Small intestine (tissue), 7 donors: Measurements from ENCODE around the gene ABCC2. TPM values are rescaled to one million over a fixed set of nuclear protein-coding genes. Genes with fewer than 3 reads are reported as not detected.
A peak's percentile ranks its signal among the peaks of the same experiment; 100 is the strongest.
"Not testable (repeated sequence)": the region's sequence is repeated elsewhere in the genome, so short reads cannot be mapped to it uniquely, and the experiment has no call there.

ENCODE experiments used
- DNase-seq, 2 donors: peaks; one replicate each; pipeline versions ENCODE4 v3.0.0 to v3.0.0-alpha.2; 2013
- FAIRE-seq: peaks from 2 replicates; lab custom pipeline; 2012; peaks lifted over from hg19 to GRCh38; lab: Jason Lieb, UNC
- H3K27ac ChIP-seq, 3 donors: one replicate each; pipeline ENCODE4 v1.5.1; 2013; ENCODE audit warnings: low read length in 2 of 3, mild to moderate bottlenecking in 2 of 3, control low read depth in 1 of 3, inconsistent platforms in 1 of 3, low read depth in 1 of 3, moderate library complexity in 1 of 3
- H3K27me3 ChIP-seq, 3 donors: one replicate each; pipeline ENCODE4 v1.6.1; 2013; ENCODE audit warnings: low read length in 3 of 3, inconsistent platforms in 1 of 3; ENCODE audit not compliant: control insufficient read depth in 3 of 3, insufficient read depth in 3 of 3
- H3K36me3 ChIP-seq, 3 donors: one replicate each; pipeline ENCODE4 v1.6.1; 2013; ENCODE audit warnings: low read length in 3 of 3, inconsistent platforms in 1 of 3, low read depth in 1 of 3, mild to moderate bottlenecking in 1 of 3, moderate library complexity in 1 of 3; ENCODE audit not compliant: control insufficient read depth in 3 of 3, insufficient read depth in 2 of 3
- H3K4me1 ChIP-seq, 3 donors: one replicate each; pipeline ENCODE4 v1.6.1; 2013; ENCODE audit warnings: low read length in 2 of 3, inconsistent platforms in 1 of 3, low read depth in 1 of 3, mild to moderate bottlenecking in 1 of 3, moderate library complexity in 1 of 3; ENCODE audit not compliant: control insufficient read depth in 3 of 3, insufficient read depth in 2 of 3
- H3K4me3 ChIP-seq, 3 donors: one replicate each; pipeline ENCODE4 v1.5.1; 2013; ENCODE audit warnings: low read length in 3 of 3, control low read depth in 1 of 3, inconsistent platforms in 1 of 3, low read depth in 1 of 3, mild to moderate bottlenecking in 1 of 3, moderate library complexity in 1 of 3
- H3K9me3 ChIP-seq, 2 donors: one replicate each; pipeline ENCODE4 v1.6.1; 2013; ENCODE audit warnings: low read depth in 1 of 2, low read length in 1 of 2; ENCODE audit not compliant: control insufficient read depth in 2 of 2, insufficient read depth in 1 of 2
- WGBS, 3 donors: extraction: QIAGEN DNeasy Blood & Tissue Kit; methylation state at CpG; one replicate each; pipeline ENCODE4 v1.1.7; 2013; 5-methylcytosine and 5-hydroxymethylcytosine counted together
- polyA plus RNA-seq, 4 donors: library from polyadenylated mRNA; stranded (reverse) in 3 of 4; unstranded in 1 of 4; fragments of 200-250 nt in 3 of 4; fragments of 120-200 nt in 1 of 4; gene quantifications; one replicate each; pipeline versions ENCODE4 v1.2.1 to v1.2.3, GENCODE V29; 2013
- donor health status: healthy with polysubstance abuse.
- donor health status: control.
- donor health status: control.
- donor health status: Bipolar disorder and iron deficiency.
- donor health status: healthy.

The ABCC2 gene
- polyA plus RNA-seq, 4 donors, result 5.6 to 91.7 (median 58.6) TPM

DNA sequence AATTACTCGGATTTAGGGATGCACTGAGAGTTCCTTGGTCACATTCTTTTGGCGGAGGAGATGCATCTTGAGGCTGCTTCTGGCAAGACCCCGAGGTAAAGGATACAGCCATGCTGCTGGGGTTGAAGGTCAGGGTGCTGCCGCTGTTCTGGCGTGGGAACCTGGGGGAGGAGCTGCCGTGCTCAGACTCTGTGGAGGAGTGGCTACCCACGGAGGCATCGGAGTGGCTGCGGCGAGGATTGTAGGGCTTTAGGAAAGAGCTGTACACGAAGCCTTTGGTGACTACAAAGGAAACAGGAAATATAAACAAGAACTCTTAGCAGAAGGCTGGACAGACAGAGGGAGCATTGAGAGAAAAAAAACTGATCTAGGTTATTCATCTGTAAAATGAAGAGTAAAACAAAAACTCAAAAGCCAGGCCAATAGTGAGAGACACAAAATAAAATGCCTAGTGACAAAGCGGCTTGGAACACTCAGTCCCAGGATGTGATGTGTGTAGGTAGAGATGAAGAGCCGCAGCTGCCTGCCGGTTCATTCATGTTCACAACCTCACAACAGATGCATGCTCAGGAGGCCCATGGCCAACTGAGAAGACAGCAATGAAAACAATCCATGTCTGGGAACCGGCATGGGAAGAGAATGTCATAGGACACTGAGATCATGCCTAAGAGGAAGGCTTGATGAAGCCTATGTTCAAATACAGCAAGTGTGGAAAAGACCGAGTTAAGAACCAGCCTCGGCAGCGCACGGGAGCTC lies 97.8 kb downstream of the ABCC2 start:
- no peak for FAIRE-seq
- no peak for DNase-seq
- WGBS, 3 donors, result 71 to 81% (median 73%) methylated on average over 19 of the region's 19 CpGs
- Histone ChIP-seq H3K9me3 (no peaks in the 10 kb centered on the region), H3K4me3 (no peak overlapping the region), H3K27ac (peak overlapping the region in 1 of 3 donors; percentile 45), H3K4me1 (no peaks in the 10 kb centered on the region), H3K36me3 (peaks cover 32 to 80% (median 39%) of the 10 kb centered on the region in 3 donors), H3K27me3 (no peaks in the 10 kb centered on the region)

DNA sequence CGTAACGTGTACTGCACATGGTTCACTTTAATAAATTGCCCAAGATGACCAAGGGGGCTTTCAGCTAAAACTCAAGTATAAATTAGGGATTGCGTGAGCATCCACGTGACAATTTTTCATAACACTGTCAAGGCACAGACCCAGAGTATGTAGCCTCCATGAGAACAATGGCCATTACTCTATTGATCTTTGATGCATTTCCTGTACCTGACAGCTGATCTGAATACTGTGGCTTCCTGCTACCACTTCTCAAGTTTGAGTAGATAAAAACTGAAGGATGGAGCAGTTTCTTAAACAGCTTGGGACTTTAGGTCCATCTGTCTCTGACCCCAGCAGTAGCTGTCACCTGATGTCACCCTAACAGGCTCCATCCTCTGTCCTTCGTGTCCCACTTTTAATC lies 98.9 kb downstream of the ABCC2 start:
- no peak overlapping the region for H3K4me3 ChIP-seq
- no peaks in the 10 kb centered on the region for H3K27me3 ChIP-seq
- H3K27ac ChIP-seq, result no peak overlapping the region
- FAIRE-seq (no peak), DNase-seq (no peak)
- H3K4me1 ChIP-seq, result no peaks in the 10 kb centered on the region
- no peaks in the 10 kb centered on the region for H3K9me3 ChIP-seq
- peaks cover 41 to 87% (median 41%) of the 10 kb centered on the region in 3 donors for H3K36me3 ChIP-seq
- WGBS, 3 donors, result 88 to 93% (median 92%) methylated on average over 5 of the region's 5 CpGs

DNA sequence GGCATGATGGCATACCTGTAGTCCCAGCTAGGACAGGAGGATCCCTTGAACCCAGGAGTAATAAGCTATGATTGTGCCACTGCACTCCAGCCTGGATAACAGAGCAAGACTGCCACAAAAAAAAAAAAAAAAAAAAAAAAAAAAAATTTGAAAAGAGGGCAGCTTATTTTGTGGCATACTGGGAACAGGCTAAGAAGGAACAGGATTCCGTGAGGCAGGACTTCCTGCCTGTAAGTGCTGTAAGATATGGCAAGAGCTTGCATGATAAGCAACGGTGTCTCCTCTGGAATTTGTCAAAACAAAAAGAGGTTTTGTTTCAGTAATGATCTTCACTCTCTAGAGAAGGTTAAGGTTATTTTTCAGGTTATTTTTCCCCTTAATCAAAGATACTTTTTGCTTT lies 101.1 kb downstream of the ABCC2 start:
- Histone ChIP-seq H3K9me3 (no peaks in the 10 kb centered on the region), H3K4me1 (no peaks in the 10 kb centered on the region), H3K27me3 (no peaks in the 10 kb centered on the region), H3K4me3 (no peak overlapping the region), H3K27ac (no peak overlapping the region), H3K36me3 (peaks cover 32 to 81% (median 46%) of the 10 kb centered on the region in 3 donors)
- no peak for FAIRE-seq
- no peak for DNase-seq
- 66 to 80% (median 71%) methylated on average over 2 of the region's 2 CpGs for WGBS, 3 donors

DNA sequence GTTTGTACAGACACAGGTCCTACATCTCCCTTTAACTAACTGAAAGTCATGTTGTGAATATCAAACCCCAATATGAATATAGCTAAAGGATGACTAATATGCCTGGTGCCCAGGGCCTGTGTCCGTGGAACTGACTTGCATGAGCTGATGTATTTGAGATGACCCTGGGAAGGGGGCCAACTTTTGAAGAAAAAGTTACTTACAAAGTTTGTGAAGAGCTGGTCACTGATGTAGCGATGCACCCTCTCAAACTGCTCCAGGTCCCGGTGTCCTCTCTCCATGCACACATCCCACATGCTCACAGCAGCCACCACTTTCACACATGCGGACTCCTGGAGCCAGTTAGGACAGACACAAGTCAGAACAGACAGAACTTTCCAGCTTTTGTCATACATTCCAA lies 106.2 kb downstream of the ABCC2 start:
- Histone ChIP-seq H3K27ac (no peak overlapping the region), H3K27me3 (no peaks in the 10 kb centered on the region), H3K4me3 (no peak overlapping the region), H3K4me1 (no peaks in the 10 kb centered on the region), H3K9me3 (no peaks in the 10 kb centered on the region), H3K36me3 (peaks cover 20 to 54% (median 31%) of the 10 kb centered on the region in 3 donors)
- WGBS, 3 donors, result 81 to 97% (median 88%) methylated on average over 4 of the region's 4 CpGs
- FAIRE-seq (no peak), DNase-seq (no peak)

DNA sequence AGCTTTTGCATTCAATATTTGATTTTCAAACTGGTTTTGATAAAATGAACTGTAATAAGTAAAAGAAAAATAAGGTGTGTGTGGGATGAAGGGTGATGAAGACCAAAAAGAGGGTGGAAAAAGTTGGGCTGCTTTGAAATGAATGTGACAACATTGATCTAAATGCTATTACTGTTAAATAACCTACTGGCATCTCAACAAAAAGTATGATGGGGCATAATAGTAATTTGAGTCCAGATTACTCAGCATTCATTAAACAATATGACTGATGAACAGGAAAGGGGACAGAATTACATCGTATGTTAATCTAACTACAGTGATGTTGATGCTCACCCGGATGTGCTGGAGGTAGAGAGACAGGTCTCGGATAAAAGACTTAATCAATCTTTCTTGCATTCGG lies 112.2 kb downstream of the ABCC2 start:
- 91 to 97% (median 96%) methylated on average over 4 of the region's 4 CpGs for WGBS, 3 donors
- H3K4me1 ChIP-seq, result no peaks in the 10 kb centered on the region
- H3K36me3 ChIP-seq, result peaks cover 12 to 50% (median 40%) of the 10 kb centered on the region in 3 donors
- no peak for DNase-seq
- H3K9me3 ChIP-seq, result no peaks in the 10 kb centered on the region
- H3K4me3 ChIP-seq, result no peak overlapping the region
- H3K27me3 ChIP-seq, result no peaks in the 10 kb centered on the region
- no peak overlapping the region for H3K27ac ChIP-seq
- FAIRE-seq, result no peak

DNA sequence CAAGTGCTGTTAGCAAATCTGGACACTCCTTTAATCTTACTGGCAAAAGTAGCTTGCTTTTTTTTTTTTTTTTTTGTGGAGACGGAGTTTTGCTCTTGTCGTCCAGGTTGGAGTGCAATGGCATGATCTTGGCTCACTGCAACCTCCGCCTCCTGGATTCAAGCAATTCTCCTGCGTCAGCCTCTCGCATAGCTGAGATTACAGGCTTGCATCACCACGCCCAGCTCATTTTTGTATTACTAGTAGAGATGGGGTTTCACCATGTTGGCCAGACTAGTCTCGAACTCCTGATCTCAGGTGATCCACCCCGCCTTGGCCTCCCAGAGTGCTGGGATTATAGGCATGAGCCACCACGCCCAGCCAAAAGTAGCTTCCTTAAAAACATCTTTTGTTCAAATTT lies 112.6 kb downstream of the ABCC2 start:
- H3K36me3 ChIP-seq, result peaks cover 12 to 51% (median 40%) of the 10 kb centered on the region in 3 donors
- H3K27ac ChIP-seq, H3K4me3 ChIP-seq, H3K4me1 ChIP-seq, FAIRE-seq, H3K9me3 ChIP-seq, H3K27me3 ChIP-seq, DNase-seq: not testable (repeated sequence)
- WGBS, 3 donors, result 94 to 98% (median 95%) methylated on average over 9 of the region's 9 CpGs

DNA sequence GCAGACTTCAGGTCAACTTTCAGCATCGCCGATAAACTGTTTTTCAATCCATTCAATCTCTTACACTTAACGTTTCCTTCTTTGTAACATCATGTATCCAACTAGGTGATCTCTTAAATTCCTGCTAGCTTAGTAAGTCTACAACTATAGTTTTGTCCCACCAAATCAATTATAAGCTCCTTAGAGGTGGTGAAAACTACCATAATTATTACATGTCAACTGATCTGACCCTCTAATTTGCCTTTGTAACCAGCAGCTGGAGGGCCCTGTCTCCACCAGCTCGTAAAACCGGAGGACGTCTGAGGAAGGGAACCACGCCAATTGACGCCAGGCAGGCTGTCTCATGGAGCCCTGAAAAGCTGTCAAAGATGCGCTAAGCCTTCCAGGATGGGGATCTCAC lies 113.4 kb downstream of the ABCC2 start:
- no peaks in the 10 kb centered on the region for H3K27me3 ChIP-seq
- H3K4me3 ChIP-seq, result no peak overlapping the region
- no peak for DNase-seq
- H3K27ac ChIP-seq, result no peak overlapping the region
- no peak for FAIRE-seq
- 87 to 91% (median 88%) methylated on average over 9 of the region's 9 CpGs for WGBS, 3 donors
- H3K36me3 ChIP-seq, result peaks cover 12 to 53% (median 40%) of the 10 kb centered on the region in 3 donors
- H3K9me3 ChIP-seq, result no peaks in the 10 kb centered on the region
- no peaks in the 10 kb centered on the region for H3K4me1 ChIP-seq
